DND-41 (cell line): Measurements from ENCODE around the gene PHF19.

Source experiments
- CTCF ChIP-seq: IDR thresholded peaks from 2 replicates; pipeline ENCODE4 v1.5.1; 2012; ENCODE audit warnings: borderline replicate concordance, low read length, moderate library complexity, mild to moderate bottlenecking; ENCODE audit not compliant: poor library complexity, severe bottlenecking; ENCODE audit errors: extremely low read depth
- EZH2 ChIP-seq: IDR thresholded peaks from 3 replicates; pipeline ENCODE4 v1.6.1; 2012; ENCODE audit warnings: borderline replicate concordance, low read depth, mild to moderate bottlenecking, moderate library complexity, low read length, inconsistent platforms; ENCODE audit not compliant: severe bottlenecking

GRCh38 chr9:120851449-120851848 lies 25.5 kb downstream of the PHF19 start:
- TF ChIP-seq CTCF (no peak), EZH2 (no peak)
